SK-N-SH treated with all-trans-retinoic acid at 6 μM for 48 hours (cell line): ENCODE measurements around the gene KMO.

Source experiments
- ATAC-seq: fragments of 200-7000 bp; cut with Tn5 transposase; 3 replicates; pipeline ENCODE4 v1.9.1; 2020; ENCODE audit warnings: mild to moderate bottlenecking, moderate library complexity
- ARNTL ChIP-seq: fragments of 450-650 bp; formaldehyde crosslinking; IDR thresholded peaks from 2 replicates; pipeline ENCODE4 v1.5.0; 2020; ENCODE audit warnings: low read depth, mild to moderate bottlenecking, moderate library complexity, borderline replicate concordance
- BACH2 ChIP-seq: fragments of 250-450 bp; sonication (Bioruptor Pico); IDR thresholded peaks from 2 replicates; pipeline ENCODE4 v1.9.0; 2021; ENCODE audit warnings: mild to moderate bottlenecking, borderline replicate concordance
- CSDC2 ChIP-seq: fragments of 250-450 bp; sonication (Bioruptor Pico); IDR thresholded peaks from 2 replicates; pipeline ENCODE4 v1.5.0; 2020; ENCODE audit warnings: mild to moderate bottlenecking, moderate library complexity
- CSRNP3 ChIP-seq: fragments of 250-450 bp; sonication (Bioruptor Pico); IDR thresholded peaks from 2 replicates; pipeline ENCODE4 v1.5.1; 2021; ENCODE audit warnings: mild to moderate bottlenecking, moderate library complexity
- ESRRG ChIP-seq: fragments of 250-450 bp; sonication (Bioruptor Pico); IDR thresholded peaks from 2 replicates; pipeline ENCODE4 v1.6.1; 2021; ENCODE audit warnings: mild to moderate bottlenecking
- ISL1 ChIP-seq: fragments of 250-450 bp; sonication (Bioruptor Pico); IDR thresholded peaks from 2 replicates; pipeline ENCODE4 v2.1.2; 2022; ENCODE audit warnings: mild to moderate bottlenecking, moderate library complexity
- OSR1 ChIP-seq: fragments of 250-450 bp; sonication (Bioruptor Pico); IDR thresholded peaks from 2 replicates; pipeline ENCODE4 v1.8.0; 2022; ENCODE audit warnings: moderate library complexity, mild to moderate bottlenecking, inconsistent platforms
- PATZ1 ChIP-seq: fragments of 250-450 bp; sonication (Bioruptor Pico); IDR thresholded peaks from 2 replicates; pipeline ENCODE4 v1.8.0; 2020; ENCODE audit warnings: mild to moderate bottlenecking, moderate library complexity, borderline replicate concordance
- POU6F1 ChIP-seq: fragments of 250-450 bp; sonication (Bioruptor Pico); IDR thresholded peaks from 2 replicates; pipeline ENCODE4 v1.8.0; 2021; ENCODE audit warnings: low read depth, mild to moderate bottlenecking, moderate library complexity, borderline replicate concordance
- PPARA ChIP-seq: fragments of 250-450 bp; sonication (Bioruptor Pico); IDR thresholded peaks from 2 replicates; pipeline ENCODE4 v1.5.0; 2020; ENCODE audit warnings: mild to moderate bottlenecking, borderline replicate concordance
- SNAI2 ChIP-seq: fragments of 250-450 bp; sonication (Bioruptor Pico); IDR thresholded peaks from 2 replicates; pipeline ENCODE4 v1.5.0; 2020; ENCODE audit warnings: mild to moderate bottlenecking, moderate library complexity
- TCF4 ChIP-seq: fragments of 250-450 bp; sonication (Bioruptor Pico); IDR thresholded peaks from 2 replicates; pipeline ENCODE4 v1.8.0; 2021; ENCODE audit warnings: mild to moderate bottlenecking, moderate library complexity, borderline replicate concordance
- TOX ChIP-seq: fragments of 250-450 bp; sonication (Bioruptor Pico); IDR thresholded peaks from 2 replicates; pipeline ENCODE4 v1.8.0; 2021; ENCODE audit warnings: mild to moderate bottlenecking, moderate library complexity, borderline replicate concordance
- ZC3H10 ChIP-seq: fragments of 250-450 bp; sonication (Bioruptor Pico); IDR thresholded peaks from 2 replicates; pipeline ENCODE4 v1.5.1; 2021; ENCODE audit warnings: mild to moderate bottlenecking, moderate library complexity
- ZFP3 ChIP-seq: fragments of 250-450 bp; sonication (Bioruptor Pico); IDR thresholded peaks from 2 replicates; pipeline ENCODE4 v1.5.0; 2020; ENCODE audit warnings: mild to moderate bottlenecking, moderate library complexity
- ZFP30 ChIP-seq: fragments of 450-650 bp; formaldehyde crosslinking; IDR thresholded peaks from 2 replicates; pipeline ENCODE4 v1.5.0; 2022; ENCODE audit warnings: mild to moderate bottlenecking, moderate library complexity
- ZNF565 ChIP-seq: fragments of 450-650 bp; formaldehyde crosslinking; conservative IDR thresholded peaks from 2 replicates; pipeline ENCODE4 v1.5.0; 2020; ENCODE audit warnings: low read depth, mild to moderate bottlenecking, moderate library complexity
- ZNF70 ChIP-seq: fragments of 450-650 bp; formaldehyde crosslinking; IDR thresholded peaks from 2 replicates; pipeline ENCODE4 v1.5.0; 2020; ENCODE audit warnings: mild to moderate bottlenecking, moderate library complexity
- ZNF8 ChIP-seq: fragments of 450-650 bp; formaldehyde crosslinking; IDR thresholded peaks from 2 replicates; pipeline ENCODE4 v1.5.0; 2020; ENCODE audit warnings: mild to moderate bottlenecking, moderate library complexity
- TF ChIP-seq, protein P1 (sequence below): fragments of 250-450 bp; sonication (Bioruptor Pico); IDR thresholded peaks from 2 replicates; pipeline ENCODE4 v1.5.0; 2020; ENCODE audit warnings: mild to moderate bottlenecking, moderate library complexity
- TF ChIP-seq, protein P2 (sequence below): fragments of 250-450 bp; sonication (Bioruptor Pico); IDR thresholded peaks from 2 replicates; pipeline ENCODE4 v1.5.1; 2020; ENCODE audit warnings: low read depth, mild to moderate bottlenecking, moderate library complexity

The KMO gene

GRCh38 chr1:241611736-241612135, 79.6 kb downstream of the KMO start:
- no peak for TF ChIP-seq OSR1 (CRISPR knock-in tag)
- TF ChIP-seq, protein P1, sequence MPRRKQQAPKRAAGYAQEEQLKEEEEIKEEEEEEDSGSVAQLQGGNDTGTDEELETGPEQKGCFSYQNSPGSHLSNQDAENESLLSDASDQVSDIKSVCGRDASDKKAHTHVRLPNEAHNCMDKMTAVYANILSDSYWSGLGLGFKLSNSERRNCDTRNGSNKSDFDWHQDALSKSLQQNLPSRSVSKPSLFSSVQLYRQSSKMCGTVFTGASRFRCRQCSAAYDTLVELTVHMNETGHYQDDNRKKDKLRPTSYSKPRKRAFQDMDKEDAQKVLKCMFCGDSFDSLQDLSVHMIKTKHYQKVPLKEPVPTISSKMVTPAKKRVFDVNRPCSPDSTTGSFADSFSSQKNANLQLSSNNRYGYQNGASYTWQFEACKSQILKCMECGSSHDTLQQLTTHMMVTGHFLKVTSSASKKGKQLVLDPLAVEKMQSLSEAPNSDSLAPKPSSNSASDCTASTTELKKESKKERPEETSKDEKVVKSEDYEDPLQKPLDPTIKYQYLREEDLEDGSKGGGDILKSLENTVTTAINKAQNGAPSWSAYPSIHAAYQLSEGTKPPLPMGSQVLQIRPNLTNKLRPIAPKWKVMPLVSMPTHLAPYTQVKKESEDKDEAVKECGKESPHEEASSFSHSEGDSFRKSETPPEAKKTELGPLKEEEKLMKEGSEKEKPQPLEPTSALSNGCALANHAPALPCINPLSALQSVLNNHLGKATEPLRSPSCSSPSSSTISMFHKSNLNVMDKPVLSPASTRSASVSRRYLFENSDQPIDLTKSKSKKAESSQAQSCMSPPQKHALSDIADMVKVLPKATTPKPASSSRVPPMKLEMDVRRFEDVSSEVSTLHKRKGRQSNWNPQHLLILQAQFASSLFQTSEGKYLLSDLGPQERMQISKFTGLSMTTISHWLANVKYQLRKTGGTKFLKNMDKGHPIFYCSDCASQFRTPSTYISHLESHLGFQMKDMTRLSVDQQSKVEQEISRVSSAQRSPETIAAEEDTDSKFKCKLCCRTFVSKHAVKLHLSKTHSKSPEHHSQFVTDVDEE = no peak
- TF ChIP-seq CSRNP3 (CRISPR knock-in tag) = no peak
- TF ChIP-seq TCF4 (CRISPR knock-in tag) = no peak
- no peak for TF ChIP-seq PPARA (CRISPR knock-in tag)
- TF ChIP-seq ZFP3 = no peak
- no peak for TF ChIP-seq ARNTL
- no peak for TF ChIP-seq PATZ1
- TF ChIP-seq SNAI2 (CRISPR knock-in tag) = no peak
- TF ChIP-seq ESRRG = no peak
- TF ChIP-seq ZNF8 = no peak
- TF ChIP-seq ZNF70 (CRISPR knock-in tag) = no peak
- TF ChIP-seq CSDC2 = no peak
- TF ChIP-seq ZNF565 = no peak
- no peak for TF ChIP-seq BACH2 (CRISPR knock-in tag)
- no peak for TF ChIP-seq POU6F1 (CRISPR knock-in tag)
- no peak for TF ChIP-seq ZFP30 (CRISPR knock-in tag)
- TF ChIP-seq ISL1 (CRISPR knock-in tag) = no peak
- no peak for ATAC-seq

- TF ChIP-seq ZNF565 = no peak
- no peak for TF ChIP-seq PATZ1
- no peak for TF ChIP-seq ZFP30 (CRISPR knock-in tag)
- no peak for TF ChIP-seq CSDC2
- TF ChIP-seq TOX (CRISPR knock-in tag) = no peak
- no peak for TF ChIP-seq ZC3H10 (CRISPR knock-in tag)
- TF ChIP-seq OSR1 (CRISPR knock-in tag) = no peak
- no peak for TF ChIP-seq CSRNP3 (CRISPR knock-in tag)
- TF ChIP-seq ZNF8 = no peak
- TF ChIP-seq PPARA (CRISPR knock-in tag) = no peak
- TF ChIP-seq ISL1 (CRISPR knock-in tag) = no peak
- TF ChIP-seq ZNF70 (CRISPR knock-in tag) = no peak
- TF ChIP-seq SNAI2 (CRISPR knock-in tag) = no peak
- no peak for TF ChIP-seq POU6F1 (CRISPR knock-in tag)
- TF ChIP-seq ESRRG = no peak
- TF ChIP-seq, protein P2, sequence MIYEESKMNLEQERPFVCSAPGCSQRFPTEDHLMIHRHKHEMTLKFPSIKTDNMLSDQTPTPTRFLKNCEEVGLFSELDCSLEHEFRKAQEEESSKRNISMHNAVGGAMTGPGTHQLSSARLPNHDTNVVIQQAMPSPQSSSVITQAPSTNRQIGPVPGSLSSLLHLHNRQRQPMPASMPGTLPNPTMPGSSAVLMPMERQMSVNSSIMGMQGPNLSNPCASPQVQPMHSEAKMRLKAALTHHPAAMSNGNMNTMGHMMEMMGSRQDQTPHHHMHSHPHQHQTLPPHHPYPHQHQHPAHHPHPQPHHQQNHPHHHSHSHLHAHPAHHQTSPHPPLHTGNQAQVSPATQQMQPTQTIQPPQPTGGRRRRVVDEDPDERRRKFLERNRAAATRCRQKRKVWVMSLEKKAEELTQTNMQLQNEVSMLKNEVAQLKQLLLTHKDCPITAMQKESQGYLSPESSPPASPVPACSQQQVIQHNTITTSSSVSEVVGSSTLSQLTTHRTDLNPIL = no peak
- TF ChIP-seq, all 23 proteins: peak for 0
- peak; percentile 60 for ATAC-seq
Measured at GRCh38 chr1:241612533-241613477, 80.6 kb downstream of the KMO start.
